OCI-LY1 (cell line): ENCODE data around the gene GRIP1.

Experiments
- H2AFZ ChIP-seq: fragments of 200-600 bp; sonication (generic), shearing (Covaris generic); 2 replicates; pipeline ENCODE4 v1.6.0; 2014; ENCODE audit warnings: antibody characterized with exemption, mild to moderate bottlenecking, low read length
- H3F3A ChIP-seq: fragments of 200-600 bp; sonication (generic), shearing (Covaris generic); 2 replicates; pipeline ENCODE4 v1.6.0; 2014; ENCODE audit warnings: mild to moderate bottlenecking, antibody characterized with exemption, low read length, moderate library complexity; ENCODE audit not compliant: insufficient read depth
- H3K27ac ChIP-seq: fragments of 200-600 bp; sonication (generic); 2 replicates; pipeline ENCODE4 v1.5.1; 2014; ENCODE audit warnings: low read length, mixed run types, mild to moderate bottlenecking, low read depth; ENCODE audit not compliant: poor library complexity, severe bottlenecking
- H3K27me3 ChIP-seq: fragments of 200-600 bp; sonication (generic); 2 replicates; pipeline ENCODE4 v1.6.0; 2014; ENCODE audit warnings: antibody characterized with exemption, mild to moderate bottlenecking, low read length, moderate library complexity; ENCODE audit not compliant: insufficient read depth
- H3K36me3 ChIP-seq: fragments of 200-600 bp; sonication (generic); 2 replicates; pipeline ENCODE4 v1.6.1; 2014; ENCODE audit warnings: mild to moderate bottlenecking, antibody characterized with exemption, low read length, moderate library complexity, mixed read lengths; ENCODE audit not compliant: insufficient read depth
- H3K4me1 ChIP-seq: fragments of 200-600 bp; sonication (generic); 2 replicates; pipeline ENCODE4 v1.5.1; 2014; ENCODE audit warnings: mild to moderate bottlenecking, low read length, moderate library complexity; ENCODE audit not compliant: insufficient read depth, severe bottlenecking
- H3K4me2 ChIP-seq: fragments of 200-600 bp; sonication (generic), shearing (Covaris generic); 2 replicates; pipeline ENCODE4 v1.6.1; 2014; ENCODE audit warnings: low read length
- H3K4me3 ChIP-seq: fragments of 200-600 bp; sonication (generic); 2 replicates; pipeline ENCODE4 v1.5.1; 2014; ENCODE audit warnings: low read length, low read depth, mild to moderate bottlenecking, mixed read lengths; ENCODE audit not compliant: poor library complexity, severe bottlenecking
- H3K79me2 ChIP-seq: fragments of 200-600 bp; shearing (Covaris generic); 2 replicates; pipeline ENCODE4 v1.6.1; 2016; ENCODE audit warnings: mixed run types, low read length, mixed read lengths; ENCODE audit not compliant: insufficient read depth
- H3K9ac ChIP-seq: fragments of 200-600 bp; sonication (generic), shearing (Covaris generic); 2 replicates; pipeline ENCODE4 v1.6.1; 2014; ENCODE audit warnings: mild to moderate bottlenecking, low read length, mixed read lengths
- H3K9me2 ChIP-seq: fragments of 200-600 bp; sonication (generic), shearing (Covaris generic); 2 replicates; pipeline ENCODE4 v1.6.1; 2014; ENCODE audit warnings: low read depth, mild to moderate bottlenecking, low read length, mixed read lengths
- H3K9me3 ChIP-seq: fragments of 200-600 bp; shearing (Covaris generic); 2 replicates; pipeline ENCODE4 v1.6.1; 2014; ENCODE audit warnings: low read length, mixed read lengths
- H4K20me1 ChIP-seq: fragments of 200-600 bp; sonication (generic), shearing (Covaris generic); 2 replicates; pipeline ENCODE4 v1.6.0; 2016; ENCODE audit warnings: mild to moderate bottlenecking, low read length; ENCODE audit not compliant: insufficient read depth
- EZH2 ChIP-seq: fragments of 200-600 bp; sonication (generic), shearing (Covaris generic); IDR thresholded peaks from 2 replicates; pipeline ENCODE4 v1.8.0; 2017; ENCODE audit warnings: borderline replicate concordance, mixed run types, mild to moderate bottlenecking, antibody characterized with exemption, low read length, moderate library complexity, mixed read lengths
- TF ChIP-seq, protein P1 (sequence below): fragments of 200-600 bp; sonication (generic), shearing (Covaris generic); IDR thresholded peaks from 2 replicates; pipeline ENCODE4 v1.5.1; 2017; ENCODE audit warnings: mild to moderate bottlenecking, antibody characterized with exemption, low read length, moderate library complexity, mixed read lengths

GRIP1 gene

DNA sequence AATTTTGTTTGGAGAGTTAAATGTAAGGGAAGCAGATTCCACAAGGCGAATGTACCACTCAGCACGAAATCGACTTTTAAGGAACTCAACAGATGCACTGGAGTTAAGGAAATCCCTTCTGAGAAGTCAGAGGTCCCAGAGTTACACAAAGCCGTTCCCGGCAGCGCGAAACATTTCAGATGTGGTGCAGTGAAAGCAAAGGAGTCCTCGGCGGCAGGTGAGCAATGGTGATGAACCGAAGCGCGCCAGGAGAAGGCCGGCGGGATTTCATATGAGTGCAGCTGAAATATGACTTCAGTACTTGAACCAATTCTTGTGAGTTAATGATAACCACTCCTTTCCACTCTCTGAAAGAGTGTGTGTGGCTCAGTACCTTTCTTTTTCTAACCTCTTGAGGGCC, 183.2 kb downstream of the GRIP1 start:
- Histone ChIP-seq H3K9ac (no peak overlapping the region), H2AFZ (no peak overlapping the region), H3K4me3 (no peak overlapping the region)

DNA sequence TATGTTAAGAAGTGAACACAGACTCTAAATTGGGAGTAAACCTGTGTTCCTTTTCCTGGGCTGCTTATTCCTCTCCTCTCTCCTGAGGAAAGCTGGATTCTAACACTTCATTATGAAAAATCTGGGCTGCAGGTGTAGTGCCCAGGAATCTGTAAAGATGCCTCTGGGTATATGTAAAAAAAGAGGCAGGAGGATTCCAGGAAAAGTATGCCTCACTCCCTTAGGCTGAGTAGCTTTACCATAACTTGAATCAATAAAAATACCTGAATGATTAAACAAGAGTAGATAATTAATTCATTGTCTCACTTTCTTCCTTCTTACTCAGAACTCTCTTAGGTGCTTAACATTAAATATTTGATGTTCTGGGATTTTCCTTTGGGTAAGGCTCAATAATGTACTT, 185.1 kb downstream of the GRIP1 start:
- Histone ChIP-seq H4K20me1 (no peaks in the 10 kb centered on the region), H3K79me2 (no peaks in the 10 kb centered on the region), H3K4me1 (no peaks in the 10 kb centered on the region), H3K4me3 (no peak overlapping the region), H3K4me2 (no peak overlapping the region), H3K36me3 (no peaks in the 10 kb centered on the region), H3K9me2 (no peaks in the 10 kb centered on the region), H3F3A (no peaks in the 10 kb centered on the region), H3K27ac (no peak overlapping the region), H2AFZ (no peak overlapping the region), H3K9ac (no peak overlapping the region), H3K27me3 (no peaks in the 10 kb centered on the region), H3K9me3 (no peaks in the 10 kb centered on the region)
- TF ChIP-seq, protein P1, sequence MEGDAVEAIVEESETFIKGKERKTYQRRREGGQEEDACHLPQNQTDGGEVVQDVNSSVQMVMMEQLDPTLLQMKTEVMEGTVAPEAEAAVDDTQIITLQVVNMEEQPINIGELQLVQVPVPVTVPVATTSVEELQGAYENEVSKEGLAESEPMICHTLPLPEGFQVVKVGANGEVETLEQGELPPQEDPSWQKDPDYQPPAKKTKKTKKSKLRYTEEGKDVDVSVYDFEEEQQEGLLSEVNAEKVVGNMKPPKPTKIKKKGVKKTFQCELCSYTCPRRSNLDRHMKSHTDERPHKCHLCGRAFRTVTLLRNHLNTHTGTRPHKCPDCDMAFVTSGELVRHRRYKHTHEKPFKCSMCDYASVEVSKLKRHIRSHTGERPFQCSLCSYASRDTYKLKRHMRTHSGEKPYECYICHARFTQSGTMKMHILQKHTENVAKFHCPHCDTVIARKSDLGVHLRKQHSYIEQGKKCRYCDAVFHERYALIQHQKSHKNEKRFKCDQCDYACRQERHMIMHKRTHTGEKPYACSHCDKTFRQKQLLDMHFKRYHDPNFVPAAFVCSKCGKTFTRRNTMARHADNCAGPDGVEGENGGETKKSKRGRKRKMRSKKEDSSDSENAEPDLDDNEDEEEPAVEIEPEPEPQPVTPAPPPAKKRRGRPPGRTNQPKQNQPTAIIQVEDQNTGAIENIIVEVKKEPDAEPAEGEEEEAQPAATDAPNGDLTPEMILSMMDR = no peak
- TF ChIP-seq EZH2 = no peak

More for the DNA sequence above, 183.2 kb downstream of the GRIP1 start:
- Histone ChIP-seq H3K4me2 (no peak overlapping the region), H3K4me1 (no peaks in the 10 kb centered on the region), H3K9me2 (no peaks in the 10 kb centered on the region), H3K9me3 (no peaks in the 10 kb centered on the region), H3K27ac (no peak overlapping the region), H3F3A (no peaks in the 10 kb centered on the region), H4K20me1 (no peaks in the 10 kb centered on the region), H3K79me2 (no peaks in the 10 kb centered on the region), H3K27me3 (no peaks in the 10 kb centered on the region), H3K36me3 (no peaks in the 10 kb centered on the region)
- no peak for TF ChIP-seq EZH2
- TF ChIP-seq, protein P1 = no peak

DNA sequence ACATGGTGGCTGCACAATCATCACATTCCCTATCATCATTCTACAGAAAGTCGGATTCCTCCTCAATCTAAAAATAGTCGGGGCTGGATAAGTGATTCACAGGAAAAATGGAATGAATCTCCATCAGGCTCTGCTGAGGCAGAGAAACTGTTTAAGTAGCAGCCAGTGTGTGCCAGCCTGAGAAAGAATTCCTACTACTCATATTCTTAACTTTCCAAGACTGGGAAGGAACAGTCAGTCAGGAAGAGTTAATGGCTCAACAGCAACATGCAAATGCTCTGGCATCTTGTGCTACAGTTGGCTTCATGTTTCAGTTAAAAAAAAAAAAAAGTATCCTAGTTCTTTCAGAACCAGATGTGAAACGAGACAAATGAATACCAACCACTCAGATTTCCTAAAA, 187.0 kb downstream of the GRIP1 start:
- Histone ChIP-seq H4K20me1 (no peaks in the 10 kb centered on the region), H3K4me3 (no peak overlapping the region), H3K27ac (no peak overlapping the region), H3K4me1 (no peaks in the 10 kb centered on the region), H3F3A (no peaks in the 10 kb centered on the region), H3K9ac (no peak overlapping the region), H3K36me3 (no peaks in the 10 kb centered on the region), H3K27me3 (no peaks in the 10 kb centered on the region), H3K9me2 (no peaks in the 10 kb centered on the region), H3K79me2 (no peaks in the 10 kb centered on the region), H3K9me3 (no peaks in the 10 kb centered on the region), H2AFZ (no peak overlapping the region), H3K4me2 (no peak overlapping the region)
- TF ChIP-seq, protein P1 = no peak
- no peak for TF ChIP-seq EZH2
